ENCODE measurements around the gene ECHDC3.

The ECHDC3 gene

DNA sequence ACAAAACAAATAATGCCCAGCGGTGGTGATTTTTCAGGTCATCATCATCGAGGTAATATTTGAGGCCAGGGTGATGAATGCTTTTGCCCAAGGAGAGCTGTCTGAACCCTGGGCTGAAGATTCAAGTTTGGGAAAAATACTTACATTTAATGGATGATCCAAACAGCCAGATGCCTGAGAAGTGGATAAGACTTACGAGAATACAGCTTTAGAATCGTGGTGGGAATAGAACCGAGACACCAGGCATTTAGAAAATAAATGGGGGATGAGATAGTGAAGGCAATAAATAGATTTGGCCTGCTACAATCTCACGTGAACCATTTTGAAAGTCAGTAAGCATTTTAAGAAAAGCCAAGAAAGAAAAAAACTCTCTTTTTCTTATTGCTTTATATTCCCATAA lies 68.8 kb downstream of the ECHDC3 start:
- no peak for DNase-seq (ENCODE audit: low read depth in 2 of 2)

DNA sequence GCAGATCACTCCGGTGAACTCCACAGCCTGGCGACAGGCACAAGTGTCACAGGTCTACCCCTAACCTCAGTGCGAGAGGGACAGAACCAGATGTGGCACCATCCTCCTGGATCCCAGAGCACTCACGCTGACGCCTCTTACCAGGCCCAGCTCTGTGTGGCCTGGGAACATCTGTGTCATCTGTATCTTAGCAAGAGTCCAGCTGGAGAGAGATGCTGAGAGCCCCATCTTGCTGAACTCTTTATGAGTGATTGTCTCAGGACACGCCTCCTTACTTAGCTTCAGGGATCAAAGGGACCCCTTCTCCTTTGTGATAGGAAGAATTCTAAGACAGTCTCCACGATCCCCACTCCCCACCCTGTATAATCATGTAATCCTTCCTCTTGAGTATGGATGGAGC lies 71.0 kb downstream of the ECHDC3 start:
- DNase-seq (ENCODE audit: low read depth in 2 of 2), result no peak
